H9 (cell line): Measurements from ENCODE around the gene USP6NL. TPM values are rescaled to one million over a fixed set of nuclear protein-coding genes. Genes with fewer than 3 reads are reported as not detected.

Experiments
- DNase-seq: peaks from one replicate; pipeline ENCODE4 v3.0.0-alpha.2; 2017
- H2AFZ ChIP-seq: one replicate; pipeline ENCODE4 v1.6.1; 2013; ENCODE audit warnings: mild to moderate bottlenecking, low read length, control low read depth, moderate library complexity
- H2AK5ac ChIP-seq: 2 replicates; pipeline ENCODE4 v1.6.1; 2013; ENCODE audit warnings: low read length, control low read depth, mixed read lengths; ENCODE audit not compliant: insufficient read length
- H2BK120ac ChIP-seq: one replicate; pipeline ENCODE4 v1.6.1; 2013; ENCODE audit warnings: low read depth, mild to moderate bottlenecking, low read length, control low read depth, inconsistent platforms; ENCODE audit not compliant: poor library complexity, severe bottlenecking
- H2BK12ac ChIP-seq: 2 replicates; pipeline ENCODE4 v1.6.1; 2013; ENCODE audit warnings: low read length, control low read depth, mixed read lengths, low read depth; ENCODE audit not compliant: insufficient read length
- H2BK15ac ChIP-seq: 2 replicates; pipeline ENCODE4 v1.6.1; 2013; ENCODE audit warnings: low read depth, low read length, control low read depth
- H2BK20ac ChIP-seq: one replicate; pipeline ENCODE4 v1.6.1; 2013; ENCODE audit warnings: low read depth, mild to moderate bottlenecking, low read length, control low read depth, inconsistent platforms; ENCODE audit not compliant: poor library complexity, severe bottlenecking
- H2BK5ac ChIP-seq: 2 replicates; pipeline ENCODE4 v1.6.1; 2013; ENCODE audit warnings: low read length, control low read depth, mixed read lengths; ENCODE audit not compliant: insufficient read length
- H3K14ac ChIP-seq: 2 replicates; pipeline ENCODE4 v1.6.1; 2013; ENCODE audit warnings: low read length, control low read depth; ENCODE audit not compliant: insufficient read depth
- H3K18ac ChIP-seq: 2 replicates; pipeline ENCODE4 v1.6.1; 2013; ENCODE audit warnings: low read depth, mild to moderate bottlenecking, mixed read lengths, low read length, control low read depth; ENCODE audit not compliant: insufficient read length
- H3K23ac ChIP-seq: 2 replicates; pipeline ENCODE4 v1.6.1; 2013; ENCODE audit warnings: low read length, control low read depth, mixed read lengths, low read depth; ENCODE audit not compliant: insufficient read length
- H3K23me2 ChIP-seq: 2 replicates; pipeline ENCODE4 v1.6.1; 2013; ENCODE audit warnings: low read depth, mild to moderate bottlenecking, mixed read lengths, low read length, control low read depth; ENCODE audit not compliant: insufficient read length, poor library complexity, severe bottlenecking
- H3K27ac ChIP-seq: 2 replicates; pipeline ENCODE4 v1.5.1; 2013; ENCODE audit warnings: low read length, control low read depth, mixed read lengths, low read depth; ENCODE audit not compliant: insufficient read length
- H3K27me3 ChIP-seq: 2 replicates; pipeline ENCODE4 v1.6.1; 2013; ENCODE audit warnings: low read length, control low read depth, inconsistent platforms; ENCODE audit not compliant: insufficient read depth
- H3K4ac ChIP-seq: 2 replicates; pipeline ENCODE4 v1.6.1; 2013; ENCODE audit warnings: low read depth, mild to moderate bottlenecking, control low read depth, inconsistent platforms, low read length, moderate library complexity
- H3K4me1 ChIP-seq: 2 replicates; pipeline ENCODE4 v1.6.1; 2013; ENCODE audit warnings: low read length, control low read depth, inconsistent platforms; ENCODE audit not compliant: insufficient read depth
- H3K4me2 ChIP-seq: 2 replicates; pipeline ENCODE4 v1.6.1; 2013; ENCODE audit warnings: low read length, control low read depth, mixed read lengths; ENCODE audit not compliant: insufficient read length, insufficient read depth
- H3K56ac ChIP-seq: 2 replicates; pipeline ENCODE4 v1.6.1; 2013; ENCODE audit warnings: low read depth, mild to moderate bottlenecking, mixed read lengths, low read length, control low read depth; ENCODE audit not compliant: insufficient read length
- H3K79me1 ChIP-seq: 2 replicates; pipeline ENCODE4 v1.6.1; 2013; ENCODE audit warnings: low read depth, mild to moderate bottlenecking, moderate library complexity, low read length, control low read depth, inconsistent platforms; ENCODE audit not compliant: insufficient read depth, poor library complexity, severe bottlenecking
- H3K79me2 ChIP-seq: 2 replicates; pipeline ENCODE4 v1.6.1; 2013; ENCODE audit warnings: low read length, control low read depth, inconsistent platforms; ENCODE audit not compliant: insufficient read depth
- H3K9ac ChIP-seq: 2 replicates; pipeline ENCODE4 v1.6.1; 2013; ENCODE audit warnings: low read length, control low read depth, mixed read lengths; ENCODE audit not compliant: insufficient read length; ENCODE audit errors: extremely low read depth
- H3K9me3 ChIP-seq: one replicate; pipeline ENCODE4 v1.6.1; 2013; ENCODE audit warnings: low read depth, low read length, inconsistent platforms; ENCODE audit not compliant: control insufficient read depth
- H3T11ph ChIP-seq: one replicate; pipeline ENCODE4 v1.6.1; 2013; ENCODE audit warnings: mild to moderate bottlenecking, low read length, control low read depth, inconsistent platforms
- H4K20me1 ChIP-seq: one replicate; pipeline ENCODE4 v1.6.1; 2013; ENCODE audit not compliant: control insufficient read depth, insufficient read length, insufficient read depth
- H4K5ac ChIP-seq: 2 replicates; pipeline ENCODE4 v1.6.1; 2013; ENCODE audit warnings: low read depth, mild to moderate bottlenecking, mixed read lengths, low read length, control low read depth; ENCODE audit not compliant: insufficient read length
- H4K8ac ChIP-seq: replicated peaks from 2 replicates; pipeline ENCODE4 v1.6.1; 2013; ENCODE audit warnings: low read length, control low read depth, mixed read lengths, low read depth; ENCODE audit not compliant: insufficient read length
- H4K91ac ChIP-seq: 2 replicates; pipeline ENCODE4 v1.6.1; 2013; ENCODE audit warnings: low read depth, mild to moderate bottlenecking, moderate library complexity, mixed read lengths, low read length, control low read depth; ENCODE audit not compliant: insufficient read length
- H3K27ac Mint-ChIP-seq, 3 experiments: 2 replicates in 2 of 3; 3 replicates in 1 of 3; pipeline ENCODE4 v1.8.0; 2020 to 2021; ENCODE audit warnings: mixed read lengths in 3 of 3, mild to moderate bottlenecking in 1 of 3, moderate library complexity in 1 of 3
- H3K27me3 Mint-ChIP-seq: 2 replicates; pipeline ENCODE4 v1.8.0; 2021; ENCODE audit warnings: low read depth, mild to moderate bottlenecking, moderate library complexity, mixed read lengths
- H3K36me3 Mint-ChIP-seq, 3 experiments: 2 replicates in 2 of 3; 3 replicates in 1 of 3; pipeline ENCODE4 v1.8.0; 2020 to 2021; ENCODE audit warnings: low read depth in 3 of 3, mixed read lengths in 3 of 3; ENCODE audit not compliant: insufficient read depth in 1 of 3
- H3K4me1 Mint-ChIP-seq, 2 experiments: 2 replicates each; pipeline ENCODE4 v1.8.0; 2020; ENCODE audit warnings: mixed read lengths in 2 of 2
- H3K4me3 Mint-ChIP-seq, 2 experiments: 2 replicates in 1 of 2; 3 replicates in 1 of 2; pipeline ENCODE4 v1.8.0; 2020 to 2021; ENCODE audit warnings: mild to moderate bottlenecking in 2 of 2, mixed read lengths in 2 of 2, moderate library complexity in 1 of 2
- H3K9me3 Mint-ChIP-seq, 2 experiments: 2 replicates in 1 of 2; 3 replicates in 1 of 2; pipeline ENCODE4 v1.8.0; 2020; ENCODE audit warnings: mild to moderate bottlenecking in 2 of 2, mixed read lengths in 2 of 2, moderate library complexity in 1 of 2
- CTCF ChIP-seq: fragments of 200-600 bp; sonication (generic); conservative IDR thresholded peaks from 3 replicates; pipeline ENCODE4 v1.8.0; 2021; ENCODE audit warnings: antibody characterized with exemption, mild to moderate bottlenecking
- total RNA-seq: library from RNA; stranded (reverse); gene quantifications from 2 replicates; pipeline ENCODE4 v1.2.1, GENCODE V29; 2021

The USP6NL gene
- total RNA-seq, 1 experiment from 2014 or later, result 28.3 TPM

GRCh38 chr10:11482306-11482705 is 129.1 kb downstream of the USP6NL start:
- no peak overlapping the region for H2BK12ac ChIP-seq
- no peak overlapping the region for H3K56ac ChIP-seq
- no peaks in the 10 kb centered on the region for H3K27me3 ChIP-seq
- H3K9me3 Mint-ChIP-seq, result no peaks in the 10 kb centered on the region
- H3T11ph ChIP-seq, result no peak overlapping the region
- H3K23me2 ChIP-seq, result no peaks in the 10 kb centered on the region
- H2BK15ac ChIP-seq, result no peak overlapping the region
- H4K91ac ChIP-seq, result no peak overlapping the region
- H3K4me1 Mint-ChIP-seq, result peaks cover 8 to 9% of the 10 kb centered on the region in 2 experiments
- H2BK120ac ChIP-seq, result no peak overlapping the region
- no peaks in the 10 kb centered on the region for H3K79me2 ChIP-seq
- H3K9me3 ChIP-seq, result no peaks in the 10 kb centered on the region
- H3K27ac ChIP-seq, result no peak overlapping the region
- H2BK20ac ChIP-seq, result no peak overlapping the region
- no peaks in the 10 kb centered on the region for H3K27me3 Mint-ChIP-seq
- peak; percentile 39; the same call in 2 of the 3 replicates for TF ChIP-seq CTCF
- no peak overlapping the region for H3K14ac ChIP-seq
- no peak overlapping the region for H3K4ac ChIP-seq
- H2BK5ac ChIP-seq, result no peak overlapping the region
- no peak overlapping the region for H2AK5ac ChIP-seq
- H2AFZ ChIP-seq, result no peak overlapping the region
- H3K36me3 Mint-ChIP-seq, result peaks cover 16 to 39% (median 33%) of the 10 kb centered on the region in 3 experiments
- no peak overlapping the region for H3K4me3 Mint-ChIP-seq
- no peak for DNase-seq
- H3K4me1 ChIP-seq, result no peaks in the 10 kb centered on the region
- no peak overlapping the region for H4K5ac ChIP-seq
- no peaks in the 10 kb centered on the region for H3K79me1 ChIP-seq
- no peak overlapping the region for H4K8ac ChIP-seq
- H3K4me2 ChIP-seq, result no peak overlapping the region
- no peak overlapping the region for H3K27ac Mint-ChIP-seq
- H3K23ac ChIP-seq, result no peak overlapping the region
- no peak overlapping the region for H3K18ac ChIP-seq
- H4K20me1 ChIP-seq, result no peaks in the 10 kb centered on the region
- no peak overlapping the region for H3K9ac ChIP-seq
